H1 (cell line): ENCODE data around the gene OR51E1.

ENCODE experiments used
- EP300 ChIP-seq, 2 experiments: IDR thresholded peaks; 1 replicate in 1 of 2; 2 replicates in 1 of 2; pipeline ENCODE4 v1.6.1; 2011 to 2012; ENCODE audit warnings: low read depth in 2 of 2, low read length in 2 of 2, mild to moderate bottlenecking in 2 of 2, borderline replicate concordance in 1 of 2, inconsistent platforms in 1 of 2, moderate library complexity in 1 of 2
- POLR2AphosphoS5 ChIP-seq: IDR thresholded peaks from 2 replicates; pipeline ENCODE4 v1.6.1; 2011; ENCODE audit warnings: low read depth, low read length
- SRF ChIP-seq: IDR thresholded peaks from 2 replicates; pipeline ENCODE4 v1.6.1; 2011; ENCODE audit warnings: mild to moderate bottlenecking, low read depth, low read length, moderate library complexity
- TF ChIP-seq, protein P1 (sequence below): IDR thresholded peaks from 2 replicates; pipeline ENCODE4 v1.6.1; 2012; ENCODE audit warnings: inconsistent platforms

DNA sequence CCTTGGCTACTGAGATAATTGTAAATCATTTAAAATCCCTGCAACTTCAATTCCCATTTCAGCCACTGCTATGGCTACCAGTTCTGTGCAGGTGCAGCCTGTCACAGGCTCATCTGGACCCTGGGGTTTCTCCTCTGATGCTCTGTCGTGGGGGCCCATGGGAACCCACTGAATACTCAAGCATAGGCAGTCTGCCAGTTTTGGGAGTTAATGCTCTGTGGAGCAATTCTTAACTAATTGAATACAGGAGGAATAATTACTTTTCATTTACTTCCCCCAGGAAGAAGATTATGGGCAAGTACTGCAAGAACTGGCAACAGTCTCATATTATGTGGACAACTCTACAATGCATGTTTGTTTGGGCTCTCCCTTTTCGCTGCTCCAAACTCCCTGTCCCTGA is 28.0 kb downstream of the OR51E1 start:
- TF ChIP-seq SRF, result no peak
- TF ChIP-seq POLR2AphosphoS5, result no peak
- TF ChIP-seq, protein P1, sequence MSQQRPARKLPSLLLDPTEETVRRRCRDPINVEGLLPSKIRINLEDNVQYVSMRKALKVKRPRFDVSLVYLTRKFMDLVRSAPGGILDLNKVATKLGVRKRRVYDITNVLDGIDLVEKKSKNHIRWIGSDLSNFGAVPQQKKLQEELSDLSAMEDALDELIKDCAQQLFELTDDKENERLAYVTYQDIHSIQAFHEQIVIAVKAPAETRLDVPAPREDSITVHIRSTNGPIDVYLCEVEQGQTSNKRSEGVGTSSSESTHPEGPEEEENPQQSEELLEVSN, result no peak
- no peak for TF ChIP-seq EP300 (IDR thresholded peaks at IDR 0.05; ENCODE audit: borderline replicate concordance in 1 of 2, low read depth in 2 of 2, low read length in 2 of 2)
